Activated CD8-positive, alpha-beta memory T cell treated with anti-CD3 and anti-CD28 coated beads for 36 hours (primary cell): ENCODE measurements around the gene EDAR. TPM values are rescaled to one million over a fixed set of nuclear protein-coding genes. Genes with fewer than 3 reads are reported as not detected.

ENCODE experiments used
- total RNA-seq, 2 experiments: library from RNA; stranded (reverse); gene quantifications; one replicate each; pipeline ENCODE4 v1.2.3, GENCODE V29; 2021

The EDAR gene
- total RNA-seq, 2 experiments from 2014 or later, result 0.04 TPM; not detected in 1

Other genes starting within 250 kb of the EDAR start
- 10 to 100 TPM; 14.0 to 16.0 TPM for gene CCDC138, start 202.4 kb downstream of the EDAR start, total RNA-seq
- gene SH3RF3, start 140.0 kb upstream of the EDAR start, total RNA-seq, result under 1 TPM; 0.25 to 0.44 TPM